ENCODE data around the gene PLEKHH1. TPM values are rescaled to one million over a fixed set of nuclear protein-coding genes. Genes with fewer than 3 reads are reported as not detected.

PLEKHH1 gene
- total RNA-seq, 4 donors from 2014 or later: 10.5 to 23.1 (median 17.2) TPM

DNA sequence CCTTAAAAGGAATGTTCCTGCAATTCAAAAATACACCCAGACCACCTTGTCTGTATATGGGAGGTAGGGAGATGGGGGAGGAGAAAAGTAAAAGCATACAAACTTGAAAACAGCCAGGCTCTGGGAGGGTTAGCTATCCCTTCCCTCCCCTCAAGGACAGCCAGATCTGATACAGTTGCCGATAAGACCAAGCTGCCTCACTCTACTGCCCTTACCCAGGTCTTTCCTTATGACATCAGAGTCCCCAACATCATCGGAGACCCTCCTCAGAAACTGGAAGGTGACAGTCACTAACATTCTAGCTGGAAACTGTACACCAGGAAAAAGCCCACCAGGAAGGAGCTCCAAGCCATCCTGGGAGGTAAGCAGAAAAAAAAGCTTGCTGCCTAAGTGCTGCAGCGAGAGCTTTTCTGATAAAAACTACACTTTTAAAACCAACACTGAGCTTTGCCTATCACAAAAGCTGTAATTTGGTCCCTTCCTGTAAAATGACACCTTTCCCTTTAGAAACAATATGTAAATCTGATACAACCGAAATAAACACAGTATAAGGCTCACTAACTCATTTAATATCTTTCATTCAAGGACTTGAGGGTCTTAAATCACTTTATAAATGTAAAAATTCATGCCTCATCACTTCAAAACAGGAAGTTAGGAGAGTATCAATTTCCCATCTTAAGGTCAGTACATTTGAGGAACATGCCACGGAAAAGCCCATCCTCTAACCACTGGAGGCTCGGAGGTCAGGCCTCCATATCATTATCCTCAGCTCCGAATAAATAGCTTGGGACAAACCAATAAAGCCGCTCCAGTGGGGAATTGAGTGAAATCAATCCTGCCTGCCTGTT lies 20.4 kb upstream of the PLEKHH1 start:
- WGBS, 2 donors: 74 to 77% methylated on average over 8 of the region's 8 CpGs
- DNase-seq (ENCODE audit: low spot score in 2 of 2): no peak
- intact Hi-C loops (cut with DNase I; ENCODE audit: low total_unique reads): no loop called here
- TF ChIP-seq, protein P1, sequence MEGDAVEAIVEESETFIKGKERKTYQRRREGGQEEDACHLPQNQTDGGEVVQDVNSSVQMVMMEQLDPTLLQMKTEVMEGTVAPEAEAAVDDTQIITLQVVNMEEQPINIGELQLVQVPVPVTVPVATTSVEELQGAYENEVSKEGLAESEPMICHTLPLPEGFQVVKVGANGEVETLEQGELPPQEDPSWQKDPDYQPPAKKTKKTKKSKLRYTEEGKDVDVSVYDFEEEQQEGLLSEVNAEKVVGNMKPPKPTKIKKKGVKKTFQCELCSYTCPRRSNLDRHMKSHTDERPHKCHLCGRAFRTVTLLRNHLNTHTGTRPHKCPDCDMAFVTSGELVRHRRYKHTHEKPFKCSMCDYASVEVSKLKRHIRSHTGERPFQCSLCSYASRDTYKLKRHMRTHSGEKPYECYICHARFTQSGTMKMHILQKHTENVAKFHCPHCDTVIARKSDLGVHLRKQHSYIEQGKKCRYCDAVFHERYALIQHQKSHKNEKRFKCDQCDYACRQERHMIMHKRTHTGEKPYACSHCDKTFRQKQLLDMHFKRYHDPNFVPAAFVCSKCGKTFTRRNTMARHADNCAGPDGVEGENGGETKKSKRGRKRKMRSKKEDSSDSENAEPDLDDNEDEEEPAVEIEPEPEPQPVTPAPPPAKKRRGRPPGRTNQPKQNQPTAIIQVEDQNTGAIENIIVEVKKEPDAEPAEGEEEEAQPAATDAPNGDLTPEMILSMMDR (IDR thresholded peaks at IDR 0.05): no peak
- no peak for TF ChIP-seq POLR2A (IDR thresholded peaks at IDR 0.05)
- no peak overlapping the region for H3K4me3 ChIP-seq (ENCODE audit: low read depth, poor library complexity, severe bottlenecking)

- H3K4me3 ChIP-seq (ENCODE audit: low read depth, poor library complexity, severe bottlenecking): no peak overlapping the region
- 84 to 89% methylated on average over 1 of the region's 1 CpG for WGBS, 2 donors
- no peak for DNase-seq (ENCODE audit: low spot score in 2 of 2)
These were observed 19.4 kb upstream of the PLEKHH1 start for GRCh38 chr14:67513631-67514108.

GRCh38 chr14:67514203-67514607 lies 18.9 kb upstream of the PLEKHH1 start:
- DNase-seq (ENCODE audit: low spot score in 2 of 2): no peak
- intact Hi-C loops (cut with DNase I; ENCODE audit: low total_unique reads): no loop called here
- TF ChIP-seq, protein P1 (IDR thresholded peaks at IDR 0.05): no peak
- no peak for TF ChIP-seq POLR2A (IDR thresholded peaks at IDR 0.05)

More at GRCh38 chr14:67513631-67514108, 19.4 kb upstream of the PLEKHH1 start:
- intact Hi-C loops (cut with DNase I; ENCODE audit: low total_unique reads): no loop called here
- TF ChIP-seq, protein P1 (IDR thresholded peaks at IDR 0.05): no peak
- no peak for TF ChIP-seq POLR2A (IDR thresholded peaks at IDR 0.05)

DNA sequence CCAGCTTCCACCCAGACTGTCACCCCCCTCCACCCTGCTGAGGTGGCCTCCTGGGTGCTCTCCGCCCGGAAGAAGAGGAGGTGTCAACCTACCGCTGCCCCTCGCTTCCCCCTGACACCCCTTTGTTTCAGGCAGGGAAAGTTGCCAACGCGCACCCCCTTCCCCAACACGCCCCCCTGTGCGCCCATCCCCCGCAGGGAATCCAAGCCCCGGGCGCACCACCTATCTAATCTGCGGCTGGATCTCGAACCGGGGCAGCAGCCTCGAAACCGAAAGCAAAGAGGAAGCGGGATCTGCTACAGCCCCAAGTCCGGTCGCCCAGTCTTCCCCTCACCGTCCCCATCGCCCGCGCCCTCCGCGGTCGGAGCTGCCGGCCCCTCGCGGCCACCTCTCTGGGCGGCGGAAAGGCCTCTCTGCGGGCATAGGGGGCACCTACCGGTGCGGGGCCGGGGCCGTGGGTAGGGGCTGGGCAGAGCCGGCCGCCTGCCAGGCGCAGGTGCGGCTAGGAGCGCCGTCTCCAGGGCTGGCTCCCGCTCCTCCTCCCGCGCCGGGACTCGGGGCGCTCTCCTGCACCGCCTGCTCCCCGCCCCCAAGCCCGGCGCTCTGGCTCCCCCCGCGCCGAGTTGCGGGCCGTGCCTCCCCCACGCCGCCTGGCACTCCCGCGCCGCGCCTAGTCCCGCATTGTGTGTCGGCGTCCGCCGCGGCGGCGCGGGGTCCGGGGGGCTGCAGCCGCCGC lies 18.3 kb upstream of the PLEKHH1 start:
- intact Hi-C loops (cut with DNase I; ENCODE audit: low total_unique reads): no loop called here
- no peak for TF ChIP-seq POLR2A (IDR thresholded peaks at IDR 0.05)
- TF ChIP-seq, protein P1 (IDR thresholded peaks at IDR 0.05): no peak
- DNase-seq (ENCODE audit: low spot score in 2 of 2): peak in 1 of 2 donors; percentile 87
- WGBS, 2 donors: 0 to 2% methylated on average over 17 to 30 of the region's 75 CpGs
- H3K4me3 ChIP-seq (ENCODE audit: low read depth, poor library complexity, severe bottlenecking): peak overlapping the region; percentile 86

More at GRCh38 chr14:67514203-67514607, 18.9 kb upstream of the PLEKHH1 start:
- peak overlapping the region; percentile 86 for H3K4me3 ChIP-seq (ENCODE audit: low read depth, poor library complexity, severe bottlenecking)
- 29% methylated on average over 6 to 9 of the region's 9 CpGs for WGBS, 2 donors

- peak overlapping the region; percentile 86 for H3K4me3 ChIP-seq (ENCODE audit: low read depth, poor library complexity, severe bottlenecking)
- TF ChIP-seq POLR2A (IDR thresholded peaks at IDR 0.05): no peak
- TF ChIP-seq, protein P1 (IDR thresholded peaks at IDR 0.05): no peak
- intact Hi-C loops (cut with DNase I; ENCODE audit: low total_unique reads): no loop called here
- no peak for DNase-seq (ENCODE audit: low spot score in 2 of 2)
- WGBS, 2 donors: 47 to 52% methylated on average over 3 to 6 of the region's 45 CpGs
These were observed 17.6 kb upstream of the PLEKHH1 start for GRCh38 chr14:67515386-67516079.
